GM18508 (cell line): ENCODE measurements around the gene TRMU.

Source experiments
- ATAC-seq: cut with Tn5 transposase; IDR thresholded peaks from one replicate; pipeline ENCODE4 v1.9.1; 2021; ENCODE audit warnings: moderate number of reproducible peaks; ENCODE audit not compliant: insufficient read depth, unreplicated experiment

The TRMU gene, protein sequence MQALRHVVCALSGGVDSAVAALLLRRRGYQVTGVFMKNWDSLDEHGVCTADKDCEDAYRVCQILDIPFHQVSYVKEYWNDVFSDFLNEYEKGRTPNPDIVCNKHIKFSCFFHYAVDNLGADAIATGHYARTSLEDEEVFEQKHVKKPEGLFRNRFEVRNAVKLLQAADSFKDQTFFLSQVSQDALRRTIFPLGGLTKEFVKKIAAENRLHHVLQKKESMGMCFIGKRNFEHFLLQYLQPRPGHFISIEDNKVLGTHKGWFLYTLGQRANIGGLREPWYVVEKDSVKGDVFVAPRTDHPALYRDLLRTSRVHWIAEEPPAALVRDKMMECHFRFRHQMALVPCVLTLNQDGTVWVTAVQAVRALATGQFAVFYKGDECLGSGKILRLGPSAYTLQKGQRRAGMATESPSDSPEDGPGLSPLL

DNA sequence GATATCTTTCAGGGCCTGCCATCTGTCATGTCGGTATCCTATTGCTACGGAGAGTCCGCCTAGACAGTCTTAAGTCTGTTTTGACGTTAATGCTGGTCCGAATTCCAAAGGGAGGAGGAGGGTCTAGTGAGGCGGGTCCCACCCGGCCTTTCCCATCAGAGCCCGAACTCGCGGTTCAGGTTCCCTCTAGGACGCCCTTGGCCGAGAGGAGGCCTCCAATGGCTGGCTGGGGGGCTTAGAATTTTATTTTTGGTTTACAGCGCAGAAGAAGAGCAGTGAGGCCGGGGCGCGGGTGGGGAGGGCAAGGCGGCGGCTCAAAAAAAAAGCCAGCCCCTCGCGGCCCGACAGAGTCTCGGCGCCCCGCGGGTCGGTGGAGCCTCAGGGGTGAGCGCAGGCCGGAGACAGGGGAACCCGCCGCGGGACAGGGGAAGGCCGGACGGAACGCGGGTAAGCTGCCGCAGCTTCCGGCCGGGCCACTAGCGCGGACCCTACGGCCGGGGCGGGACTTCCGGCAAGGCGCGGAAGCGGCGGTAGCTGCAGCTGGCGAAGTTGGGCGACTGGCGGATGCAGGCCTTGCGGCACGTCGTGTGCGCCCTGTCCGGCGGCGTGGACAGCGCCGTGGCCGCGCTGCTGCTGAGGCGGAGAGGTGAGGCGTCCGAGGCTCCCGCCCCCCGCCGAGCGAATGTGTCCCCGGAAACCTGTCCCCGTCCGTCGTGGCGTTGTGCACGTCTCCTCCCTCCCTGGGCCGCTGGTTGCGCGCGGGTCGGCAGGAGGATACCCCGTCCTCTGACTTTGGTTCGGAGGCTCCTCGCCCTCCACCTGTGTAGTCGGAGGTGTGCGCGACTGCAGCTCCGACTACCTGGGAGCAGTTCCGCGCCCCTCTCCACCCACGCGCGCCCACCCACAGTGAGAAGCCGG, at the start of gene TRMU:
TRMU (plus strand) TSS at position 514 of the 918 bp plus-strand sequence; CDS start at position 565, 51 bp downstream.
- ATAC-seq: no peak

DNA sequence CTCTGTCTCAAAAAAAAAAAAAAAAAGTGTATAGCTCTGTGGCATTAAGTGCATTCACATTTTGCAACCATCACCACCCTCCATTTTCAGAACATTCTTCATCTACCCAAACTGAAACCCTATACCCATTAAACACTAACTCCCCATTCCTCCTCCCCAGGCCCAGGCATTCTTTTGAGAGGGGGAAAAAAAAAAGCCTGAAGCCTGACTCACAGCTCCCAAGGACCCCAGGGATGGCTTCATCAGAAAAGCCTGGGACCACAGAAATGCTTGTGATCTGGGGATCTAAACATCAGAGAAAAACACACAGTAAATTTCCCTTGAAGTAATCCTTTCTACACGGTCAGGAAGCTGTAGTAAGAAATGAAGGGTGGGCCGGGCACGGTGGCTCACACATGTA, 49.5 kb upstream of the TRMU start:
- ATAC-seq: no peak

DNA sequence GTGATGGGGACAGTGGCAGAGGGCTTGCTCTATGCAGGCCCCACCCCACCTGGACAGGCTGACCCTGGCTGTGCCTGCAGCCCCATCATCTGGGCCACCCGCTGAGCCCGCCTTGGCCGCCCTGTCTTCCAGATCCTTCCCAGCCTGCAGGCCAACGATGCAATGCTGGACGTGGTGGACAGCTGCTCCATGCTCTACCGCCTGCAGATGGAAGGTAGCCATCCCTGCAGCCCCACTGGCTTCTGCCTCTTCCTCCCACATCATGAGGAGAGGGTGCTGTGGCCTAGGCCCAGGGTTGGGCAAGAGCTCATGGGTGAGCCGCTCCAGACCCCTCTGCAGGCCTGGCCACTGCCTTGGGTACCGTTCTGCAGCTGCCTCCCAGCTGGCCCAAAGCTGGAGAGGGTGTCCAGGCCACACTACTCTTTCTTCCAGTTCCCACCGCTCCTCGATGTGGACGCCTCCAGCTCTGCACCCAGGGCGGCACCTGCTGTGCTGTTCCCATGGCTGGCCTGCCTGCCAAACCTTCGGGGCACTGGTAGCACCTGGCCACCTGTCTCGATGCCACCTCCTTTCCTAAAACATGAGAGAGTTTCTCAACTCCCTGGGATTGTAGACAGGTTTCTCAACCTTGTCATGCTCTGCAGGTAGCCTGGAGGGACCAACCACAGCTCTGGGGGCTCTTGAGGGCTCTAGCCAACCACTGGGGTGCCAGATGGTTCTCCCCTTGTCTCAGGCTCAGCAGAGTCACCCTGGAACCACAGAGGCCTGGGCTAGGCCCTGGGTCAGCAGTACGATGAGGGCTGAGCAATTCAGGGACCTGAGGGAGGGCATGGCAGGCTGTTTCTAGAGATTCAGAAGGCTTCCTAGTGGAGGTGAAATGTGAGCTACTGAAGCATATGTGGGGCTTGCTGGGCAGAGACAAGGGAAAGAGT, 48.3 kb upstream of the TRMU start:
- no peak for ATAC-seq

DNA sequence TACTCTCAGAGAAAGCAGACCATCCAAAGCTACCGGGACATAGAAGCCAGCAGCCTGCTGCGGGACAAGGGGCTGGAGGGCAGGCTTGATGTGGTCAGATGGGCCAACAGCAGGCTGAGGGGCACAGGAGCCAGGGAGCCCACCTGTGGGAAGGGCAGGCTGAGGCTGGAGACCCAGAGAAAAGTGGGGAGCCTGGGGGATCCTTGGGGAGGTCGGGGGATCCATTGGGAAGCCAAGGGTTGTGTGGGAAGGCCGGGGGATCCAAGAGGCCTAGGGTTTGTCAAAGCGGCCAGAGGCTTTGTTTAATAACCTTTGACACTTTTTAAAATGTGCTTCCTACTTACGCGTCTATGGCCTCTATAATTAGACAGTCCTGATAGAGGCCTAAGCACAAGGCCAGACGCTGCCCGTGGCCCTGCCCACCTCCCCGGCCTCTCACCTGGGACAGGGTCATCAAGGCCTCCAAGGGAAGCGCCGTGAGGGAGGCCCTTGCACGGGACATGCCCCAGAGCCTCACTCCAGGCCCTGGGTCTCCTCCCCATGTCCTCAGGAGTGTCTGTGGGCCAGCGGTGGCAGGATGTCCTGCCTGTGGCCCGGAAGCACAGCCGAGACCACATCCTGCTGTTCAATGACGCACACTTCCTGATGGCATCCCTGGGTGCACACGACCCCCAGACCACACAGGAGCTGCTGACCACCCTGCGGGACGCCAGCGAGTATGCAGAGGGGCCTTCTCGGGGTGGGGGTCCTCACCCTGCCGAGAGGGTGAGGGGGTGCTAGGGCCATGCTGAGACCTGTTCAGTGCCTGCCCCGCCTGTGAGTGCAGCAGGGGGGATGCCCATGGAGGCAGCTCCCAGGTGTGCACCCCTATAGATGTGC, 47.4 kb upstream of the TRMU start:
- no peak for ATAC-seq

DNA sequence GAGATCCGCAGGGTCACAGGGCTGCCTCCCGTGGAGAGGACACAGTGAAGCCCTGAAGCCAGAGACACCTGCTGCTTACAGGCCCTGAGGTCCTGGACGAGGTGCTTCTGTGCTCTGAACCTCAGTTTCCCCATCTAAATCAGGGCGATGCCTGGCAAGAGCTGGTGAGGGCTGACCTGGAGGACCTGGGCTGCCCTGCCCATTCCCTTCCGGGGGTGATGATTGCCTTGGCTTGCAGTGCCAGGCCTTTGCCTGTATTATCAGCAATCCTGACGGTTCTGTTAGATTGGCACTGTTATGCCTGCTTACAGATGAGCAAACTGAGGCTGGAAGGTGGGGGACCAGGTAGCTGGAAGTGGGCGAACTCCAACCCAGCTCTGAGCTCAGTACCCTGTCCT, 46.7 kb upstream of the TRMU start:
- ATAC-seq: no peak

DNA sequence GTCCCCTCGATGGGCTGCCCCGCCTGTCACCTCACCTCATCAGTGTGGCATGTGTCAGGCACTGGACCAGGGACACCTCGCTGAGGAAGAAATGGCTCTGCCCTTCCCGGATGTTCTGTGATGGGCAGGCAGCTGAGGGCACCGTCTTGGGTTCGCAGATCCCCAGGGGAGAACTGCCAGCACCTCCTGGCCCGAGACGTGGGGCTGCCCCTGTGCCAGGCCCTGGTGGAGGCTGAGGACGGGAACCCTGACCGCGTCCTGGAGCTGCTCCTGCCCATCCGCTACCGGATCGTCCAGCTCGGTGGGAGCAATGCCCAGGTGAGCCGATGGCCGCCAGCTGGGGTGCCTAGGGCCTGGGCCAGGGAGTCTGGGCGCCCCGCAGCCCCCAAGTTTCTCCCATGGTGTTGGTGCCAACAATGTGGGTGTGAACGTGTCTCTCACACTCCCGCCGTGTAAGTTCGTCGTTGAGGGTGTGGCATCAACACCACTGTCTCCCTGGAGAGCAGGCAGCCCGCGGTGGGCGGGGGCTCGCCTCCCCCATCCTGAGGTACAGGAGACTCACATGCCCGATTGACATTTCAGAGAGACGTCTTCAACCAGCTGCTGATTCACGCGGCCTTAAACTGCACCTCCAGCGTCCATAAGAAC, 46.1 kb upstream of the TRMU start:
- ATAC-seq: no peak

DNA sequence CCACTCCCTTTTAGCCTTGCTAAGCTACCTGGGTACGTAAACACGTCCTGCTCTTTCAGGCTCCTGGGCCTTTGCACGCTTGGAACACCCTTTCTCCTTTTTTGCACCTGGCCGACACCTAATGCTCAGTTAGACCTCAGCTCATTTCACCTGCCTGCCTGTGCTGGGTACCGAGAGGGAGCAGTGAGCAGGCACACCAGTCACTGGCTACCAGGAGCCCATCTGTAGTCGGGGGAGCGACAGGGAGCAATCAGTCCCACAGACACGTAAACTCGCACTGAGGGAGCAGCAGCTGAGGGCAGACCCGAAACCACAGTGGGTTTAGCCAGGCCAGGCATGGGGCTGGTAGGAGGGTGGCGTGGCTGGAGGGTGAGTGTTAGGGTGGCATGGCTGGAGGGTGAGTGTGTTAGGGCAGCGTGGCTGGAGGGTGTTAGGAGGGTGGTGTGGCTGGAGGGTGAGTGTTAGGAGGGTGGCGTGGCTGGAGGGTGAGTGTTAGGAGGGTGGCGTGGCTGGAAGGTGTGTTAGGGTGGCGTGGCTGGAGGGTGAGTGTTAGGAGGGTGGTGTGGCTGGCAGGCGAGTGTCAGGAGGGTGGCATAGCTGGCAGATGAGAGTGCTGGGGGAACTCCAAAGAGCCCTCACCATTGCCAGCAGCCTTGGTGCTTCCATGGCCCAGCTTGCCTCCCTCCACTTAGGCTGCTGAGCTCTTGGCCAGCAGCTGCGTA, 45.2 kb upstream of the TRMU start:
- no peak for ATAC-seq

DNA sequence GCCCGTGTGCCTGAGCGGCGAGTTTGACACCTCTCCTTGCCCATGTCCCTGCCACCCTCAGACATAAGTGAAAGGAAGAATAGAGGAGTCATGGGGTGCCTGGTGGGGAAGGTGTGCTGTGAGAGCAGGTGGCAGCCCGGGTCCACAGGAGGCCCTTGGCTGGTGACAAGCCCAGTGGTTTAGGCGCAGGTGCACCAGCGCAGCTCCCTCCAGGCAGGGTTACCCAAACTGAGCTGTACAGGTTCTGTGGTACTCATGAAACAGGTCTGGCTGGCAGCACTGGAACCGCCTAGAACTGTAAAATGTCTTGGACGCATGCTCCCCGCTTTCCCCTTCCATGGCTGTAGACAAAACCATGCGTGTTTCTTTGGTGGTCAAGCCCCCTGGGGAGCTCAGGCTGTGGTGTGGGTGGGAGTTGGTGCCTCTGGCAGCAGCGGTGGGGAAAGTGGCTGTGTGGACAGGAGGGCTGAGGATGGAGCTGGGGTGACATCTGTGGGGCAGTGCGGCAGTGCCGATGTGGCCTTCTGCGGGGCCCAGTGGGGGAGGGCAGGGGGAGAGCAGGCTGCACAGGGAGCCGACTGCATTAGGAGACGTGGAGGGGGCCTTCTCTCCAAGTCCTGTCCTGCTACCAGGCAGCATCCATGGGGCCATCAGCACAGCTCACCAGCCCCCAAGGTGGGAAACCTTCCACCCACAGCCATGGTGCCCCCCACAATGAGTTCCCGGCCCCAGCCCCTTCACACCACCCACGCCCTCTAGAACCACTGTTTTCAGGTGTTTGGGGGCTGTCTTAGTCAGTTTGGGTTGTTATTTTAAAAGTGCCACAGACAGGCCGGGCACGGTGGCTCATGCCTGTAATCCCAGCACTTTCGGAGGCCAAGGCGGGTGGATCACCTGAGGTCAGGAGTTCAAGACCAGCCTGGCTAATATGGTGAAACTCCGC, 44.4 kb upstream of the TRMU start:
- no peak for ATAC-seq

DNA sequence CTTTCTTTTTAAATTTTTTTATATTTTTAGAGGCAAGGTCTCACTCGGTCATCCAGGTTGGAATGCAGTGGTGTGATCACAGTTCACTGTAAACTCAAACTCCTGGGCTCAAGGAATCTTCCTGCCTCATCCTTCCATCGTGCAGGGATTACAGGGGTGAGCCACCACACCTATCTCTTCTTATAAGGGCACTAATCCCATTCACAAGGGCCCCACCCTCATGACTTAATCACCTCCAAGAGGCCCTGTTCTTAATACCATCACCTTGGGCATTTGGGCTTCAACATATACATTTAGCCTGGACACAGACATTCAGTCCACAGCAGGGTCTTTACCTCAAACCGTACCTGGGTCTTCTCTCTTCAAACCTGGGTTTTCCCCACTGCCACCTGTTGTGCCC, 43.3 kb upstream of the TRMU start:
- no peak for ATAC-seq

DNA sequence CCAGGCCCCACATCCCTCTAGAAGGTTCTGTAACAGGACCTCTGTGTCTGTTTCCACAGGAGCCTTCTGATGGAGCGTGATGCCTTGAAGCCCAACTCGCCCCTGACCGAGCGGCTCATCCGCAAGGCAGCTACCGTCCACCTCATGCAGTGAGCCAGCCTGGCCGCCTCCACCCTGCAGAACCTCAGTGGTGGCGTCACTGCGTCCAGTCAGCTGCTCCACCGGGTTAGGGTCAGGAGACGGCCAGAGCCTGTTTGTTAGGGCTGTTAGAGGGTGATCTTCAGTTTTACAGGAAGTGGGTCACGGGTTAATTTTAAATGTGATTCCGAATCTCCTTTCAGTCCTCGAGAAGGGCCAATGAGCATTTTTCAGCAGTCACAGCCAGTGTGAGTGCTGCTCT, 42.8 kb upstream of the TRMU start:
- ATAC-seq: no peak

DNA sequence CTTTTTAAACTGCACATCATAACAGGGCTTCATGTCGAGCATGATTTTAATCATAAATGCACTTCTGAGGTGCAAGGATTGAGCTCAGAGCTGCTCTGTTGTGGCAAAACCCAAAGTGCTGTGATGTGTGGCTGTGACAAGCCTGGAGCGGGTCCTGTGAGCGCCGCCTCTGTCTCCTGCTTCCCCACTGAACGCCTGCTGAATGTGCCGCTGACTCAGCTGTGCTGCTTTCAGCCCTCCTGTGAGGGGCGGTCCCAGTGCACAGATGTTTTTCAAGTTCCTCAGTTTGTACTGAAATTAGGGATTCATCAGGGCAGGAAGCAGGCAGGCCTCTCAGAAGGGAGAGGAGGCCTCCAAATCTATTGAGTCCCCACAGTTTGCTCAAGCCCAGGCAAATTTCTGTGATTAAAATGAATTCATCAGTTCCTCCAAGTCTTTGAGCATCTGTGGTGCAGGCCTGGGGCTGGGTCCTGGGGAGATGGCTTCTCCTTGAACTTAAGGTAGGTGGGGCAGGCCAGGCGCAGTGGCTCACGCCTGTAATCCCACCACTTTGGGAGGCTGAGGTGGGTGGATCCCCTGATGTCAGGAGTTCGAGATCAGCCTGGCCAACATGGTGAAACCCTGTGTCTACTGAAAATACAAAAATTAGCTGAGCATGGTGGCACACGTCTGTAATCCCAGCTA, 41.8 kb upstream of the TRMU start:
- ATAC-seq: no peak

DNA sequence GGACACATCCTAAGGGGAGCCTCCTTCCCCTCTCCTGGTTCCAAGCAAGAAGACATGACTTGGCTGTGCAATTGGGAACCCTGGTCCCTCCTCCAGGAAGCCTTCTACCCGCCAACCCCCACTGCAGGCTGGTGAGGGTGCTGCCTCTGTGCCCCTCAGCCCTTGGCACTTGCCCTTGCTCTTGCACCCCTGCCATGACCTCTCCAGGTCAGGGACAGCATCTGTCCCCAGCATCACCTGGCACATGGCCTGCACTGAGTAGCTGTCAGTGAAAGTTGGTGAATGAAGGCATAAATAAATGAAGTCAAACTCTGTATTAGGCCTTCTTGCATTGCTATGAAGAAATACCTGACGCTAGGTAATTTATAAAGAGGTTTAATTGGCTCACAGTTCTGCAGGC, 40.7 kb upstream of the TRMU start:
- no peak for ATAC-seq

DNA sequence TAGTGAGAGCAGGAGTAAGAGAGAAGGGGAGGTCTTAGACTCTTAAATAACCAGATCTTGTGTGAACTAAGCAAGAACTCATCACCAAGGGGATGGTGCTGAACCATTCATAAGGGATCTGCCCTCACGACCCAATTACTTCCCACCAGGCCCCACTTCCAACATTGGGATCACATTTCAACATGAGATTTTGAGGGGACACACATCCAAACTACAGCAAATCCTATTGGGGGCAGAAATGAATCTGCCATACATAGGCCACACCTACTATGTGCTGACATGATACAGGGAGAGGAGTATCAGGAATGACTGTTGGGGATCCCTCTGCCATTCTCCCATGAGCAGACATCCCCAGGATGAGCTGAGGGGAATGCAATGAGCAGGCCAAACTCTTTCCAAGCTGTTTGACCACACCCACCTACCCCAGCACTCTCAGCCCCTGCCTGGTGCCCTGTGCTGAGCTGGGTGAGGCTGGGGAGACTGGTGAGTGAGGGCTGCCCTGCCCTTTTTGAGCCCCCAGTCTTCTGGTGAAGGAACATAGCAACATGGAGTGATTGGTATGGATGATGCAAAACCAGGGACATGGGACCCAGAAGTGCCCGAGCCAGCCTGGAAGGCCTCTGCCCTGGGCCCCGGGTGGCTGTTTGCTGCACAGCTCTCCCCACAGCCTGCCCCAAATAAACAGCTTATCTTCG, 40.1 kb upstream of the TRMU start:
- ATAC-seq: no peak

DNA sequence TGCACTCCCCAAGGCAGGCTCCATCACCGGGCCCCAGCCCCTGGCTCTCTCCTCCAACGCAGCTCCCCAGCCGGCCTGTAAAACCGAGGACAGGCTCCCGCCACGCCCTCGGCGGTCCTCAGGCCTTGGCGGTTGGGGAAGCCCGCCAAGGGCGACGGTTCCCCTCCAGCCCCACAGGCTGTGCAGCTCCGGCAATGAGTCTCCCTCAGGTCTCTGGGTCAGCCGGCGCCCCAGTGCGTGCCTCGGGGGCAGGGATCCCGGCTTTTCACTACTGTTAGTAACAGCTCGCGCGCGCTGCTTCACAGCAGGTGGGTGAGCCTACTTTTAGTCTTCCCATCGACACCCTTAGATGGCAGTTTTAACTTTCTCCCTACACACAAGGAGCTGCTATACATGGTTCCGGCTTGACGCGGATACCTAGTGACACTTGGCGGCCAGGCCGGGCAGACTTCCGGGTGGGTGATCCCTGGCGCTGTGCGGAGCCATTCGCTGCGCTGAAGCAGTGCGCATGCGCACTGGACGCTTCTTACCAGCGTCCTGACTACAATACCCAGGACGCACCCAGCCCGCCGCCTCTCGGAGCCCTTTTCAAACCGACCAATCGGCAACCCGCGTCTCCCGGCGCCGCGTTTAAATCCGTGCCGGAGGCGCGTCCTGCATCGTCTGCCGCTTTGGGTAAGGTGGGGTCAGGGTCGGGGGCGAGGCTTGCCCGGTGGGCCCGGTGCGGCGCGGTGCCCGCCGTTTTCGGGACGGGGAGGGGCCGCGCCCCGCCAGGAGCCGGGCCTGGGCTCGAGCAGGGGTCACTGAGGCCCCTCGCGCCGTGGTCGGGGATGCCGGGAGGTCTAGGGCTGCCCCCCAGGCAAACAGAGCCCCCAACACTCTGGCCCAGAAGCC, 39.0 kb upstream of the TRMU start, which contains the start of gene GTSE1:
GTSE1 (plus strand) TSS at position 614 of the 894 bp plus-strand sequence. CDS start 531 bp downstream, outside the sequence.
- peak; percentile 66 for ATAC-seq
